Glutamatergic neuron (in vitro differentiated cells): ENCODE data around the gene ZBTB46. TPM values are rescaled to one million over a fixed set of nuclear protein-coding genes. Genes with fewer than 3 reads are reported as not detected.
A peak's percentile ranks its signal among the peaks of the same experiment; 100 is the strongest.

Source experiments
- DNase-seq: peaks from one replicate; pipeline ENCODE4 v3.0.0; 2022
- H3K27ac Mint-ChIP-seq: one replicate; pipeline ENCODE4 v1.8.0; 2020; ENCODE audit warnings: mild to moderate bottlenecking, mixed read lengths, inconsistent platforms; ENCODE audit not compliant: unreplicated experiment
- H3K27me3 Mint-ChIP-seq: one replicate; pipeline ENCODE4 v1.8.0; 2020; ENCODE audit warnings: mild to moderate bottlenecking, moderate library complexity, mixed read lengths, inconsistent platforms; ENCODE audit not compliant: unreplicated experiment
- H3K36me3 Mint-ChIP-seq: one replicate; pipeline ENCODE4 v1.8.0; 2020; ENCODE audit warnings: mild to moderate bottlenecking, mixed read lengths, inconsistent platforms; ENCODE audit not compliant: unreplicated experiment
- H3K4me1 Mint-ChIP-seq: one replicate; pipeline ENCODE4 v1.8.0; 2020; ENCODE audit warnings: mild to moderate bottlenecking, low read depth, mixed read lengths, inconsistent platforms; ENCODE audit not compliant: unreplicated experiment
- H3K4me3 Mint-ChIP-seq: one replicate; pipeline ENCODE4 v1.8.0; 2020; ENCODE audit warnings: mild to moderate bottlenecking, mixed read lengths, inconsistent platforms; ENCODE audit not compliant: unreplicated experiment
- H3K9me3 Mint-ChIP-seq: one replicate; pipeline ENCODE4 v1.8.0; 2020; ENCODE audit warnings: mild to moderate bottlenecking, moderate library complexity, mixed read lengths, inconsistent platforms; ENCODE audit not compliant: unreplicated experiment
- total RNA-seq: library from RNA; stranded (reverse); fragmentation: NEBNext Ultra II Directional; extraction: Animal tissue kit (Norgen Biotek cat#: 25700); gene quantifications from one replicate; pipeline ENCODE4 v1.2.1, GENCODE V29; 2021; ENCODE audit not compliant: unreplicated experiment
- TF ChIP-seq, protein P1 (sequence below): fragments of 200-600 bp; sonication (generic); IDR thresholded peaks from one replicate; pipeline ENCODE4 v1.5.0; 2021; ENCODE audit not compliant: partially characterized antibody, unreplicated experiment

ZBTB46 gene
- total RNA-seq, 1 donor from 2014 or later: 94.4 TPM

DNA sequence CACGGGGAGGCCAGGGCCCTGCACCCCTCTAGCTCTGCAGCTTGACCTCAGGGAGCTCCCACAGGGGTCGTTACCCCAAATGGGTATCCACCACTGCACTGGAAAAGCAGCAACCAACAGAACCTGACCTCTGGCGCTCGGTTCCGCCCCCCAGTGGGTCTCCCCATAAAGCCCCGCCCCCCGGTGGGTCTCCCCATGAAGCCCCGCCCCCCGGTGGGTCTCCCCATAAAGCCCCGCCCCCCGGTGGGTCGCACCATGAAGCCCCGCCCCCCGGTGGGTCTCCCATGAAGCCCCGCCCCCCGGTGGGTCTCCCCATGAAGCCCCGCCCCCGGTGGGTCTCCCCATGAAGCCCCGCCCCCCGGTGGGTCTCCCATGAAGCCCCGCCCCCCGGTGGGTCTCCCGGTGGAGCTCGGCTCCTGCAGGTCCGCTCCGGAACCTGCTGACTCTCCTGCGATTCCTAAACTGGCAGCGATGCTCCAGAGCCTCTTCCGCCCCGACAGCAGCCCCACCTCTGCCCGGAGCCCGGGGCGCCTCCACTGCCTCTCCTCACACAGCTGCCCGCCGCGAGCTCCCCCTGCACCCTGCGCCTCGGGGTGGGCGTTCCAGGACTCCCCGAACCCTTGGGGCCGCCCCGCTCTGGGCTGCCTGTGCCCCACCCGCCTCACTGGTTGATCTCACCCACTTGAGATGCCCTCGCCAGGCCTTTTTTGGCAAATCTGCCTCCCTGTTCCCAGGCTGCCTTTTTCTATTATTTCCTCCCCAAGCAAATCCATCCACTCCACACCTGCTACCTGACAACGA is 79.4 kb downstream of the ZBTB46 start:
- Mint-ChIP-seq H3K4me3 (no peak overlapping the region), H3K27ac (no peak overlapping the region), H3K36me3 (no peaks in the 10 kb centered on the region), H3K9me3 (peaks cover 20% of the 10 kb centered on the region), H3K4me1 (peaks cover 18% of the 10 kb centered on the region), H3K27me3 (peaks cover 11% of the 10 kb centered on the region)
- DNase-seq: no peak
- TF ChIP-seq, protein P1, sequence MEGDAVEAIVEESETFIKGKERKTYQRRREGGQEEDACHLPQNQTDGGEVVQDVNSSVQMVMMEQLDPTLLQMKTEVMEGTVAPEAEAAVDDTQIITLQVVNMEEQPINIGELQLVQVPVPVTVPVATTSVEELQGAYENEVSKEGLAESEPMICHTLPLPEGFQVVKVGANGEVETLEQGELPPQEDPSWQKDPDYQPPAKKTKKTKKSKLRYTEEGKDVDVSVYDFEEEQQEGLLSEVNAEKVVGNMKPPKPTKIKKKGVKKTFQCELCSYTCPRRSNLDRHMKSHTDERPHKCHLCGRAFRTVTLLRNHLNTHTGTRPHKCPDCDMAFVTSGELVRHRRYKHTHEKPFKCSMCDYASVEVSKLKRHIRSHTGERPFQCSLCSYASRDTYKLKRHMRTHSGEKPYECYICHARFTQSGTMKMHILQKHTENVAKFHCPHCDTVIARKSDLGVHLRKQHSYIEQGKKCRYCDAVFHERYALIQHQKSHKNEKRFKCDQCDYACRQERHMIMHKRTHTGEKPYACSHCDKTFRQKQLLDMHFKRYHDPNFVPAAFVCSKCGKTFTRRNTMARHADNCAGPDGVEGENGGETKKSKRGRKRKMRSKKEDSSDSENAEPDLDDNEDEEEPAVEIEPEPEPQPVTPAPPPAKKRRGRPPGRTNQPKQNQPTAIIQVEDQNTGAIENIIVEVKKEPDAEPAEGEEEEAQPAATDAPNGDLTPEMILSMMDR: no peak

DNA sequence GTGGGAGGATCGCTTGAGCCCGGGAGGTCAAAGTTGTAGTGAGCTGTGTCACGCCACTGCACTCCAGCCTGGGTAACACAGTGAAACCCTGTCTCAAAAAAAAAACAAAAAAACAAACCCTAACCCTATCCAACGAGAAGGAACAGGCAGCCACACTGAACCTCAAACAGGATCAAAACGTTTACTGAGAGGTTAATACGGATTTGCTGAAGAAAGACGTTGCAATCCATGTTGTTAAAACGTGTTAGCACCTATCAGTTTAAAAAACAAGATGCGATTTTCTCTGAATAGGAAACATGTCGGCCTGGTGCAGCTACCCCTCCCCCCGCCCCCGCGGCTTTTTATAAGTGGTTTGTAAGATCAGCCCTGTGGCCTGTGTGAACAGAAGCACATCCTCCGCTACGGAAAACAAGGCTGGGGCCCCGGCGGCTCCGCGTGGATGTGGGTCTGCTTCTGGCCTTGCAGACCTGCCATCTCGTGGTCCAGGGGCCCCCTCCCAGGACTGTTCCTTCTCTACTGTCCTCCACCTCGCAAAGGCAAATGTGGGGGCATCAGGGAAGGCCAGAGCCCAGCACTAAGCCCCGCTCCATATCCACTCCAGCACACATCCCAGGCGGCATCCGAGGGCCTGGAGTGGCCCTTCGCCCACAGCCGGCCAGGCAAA is 80.1 kb downstream of the ZBTB46 start:
- no peak for DNase-seq
- no peaks in the 10 kb centered on the region for H3K36me3 Mint-ChIP-seq

DNA sequence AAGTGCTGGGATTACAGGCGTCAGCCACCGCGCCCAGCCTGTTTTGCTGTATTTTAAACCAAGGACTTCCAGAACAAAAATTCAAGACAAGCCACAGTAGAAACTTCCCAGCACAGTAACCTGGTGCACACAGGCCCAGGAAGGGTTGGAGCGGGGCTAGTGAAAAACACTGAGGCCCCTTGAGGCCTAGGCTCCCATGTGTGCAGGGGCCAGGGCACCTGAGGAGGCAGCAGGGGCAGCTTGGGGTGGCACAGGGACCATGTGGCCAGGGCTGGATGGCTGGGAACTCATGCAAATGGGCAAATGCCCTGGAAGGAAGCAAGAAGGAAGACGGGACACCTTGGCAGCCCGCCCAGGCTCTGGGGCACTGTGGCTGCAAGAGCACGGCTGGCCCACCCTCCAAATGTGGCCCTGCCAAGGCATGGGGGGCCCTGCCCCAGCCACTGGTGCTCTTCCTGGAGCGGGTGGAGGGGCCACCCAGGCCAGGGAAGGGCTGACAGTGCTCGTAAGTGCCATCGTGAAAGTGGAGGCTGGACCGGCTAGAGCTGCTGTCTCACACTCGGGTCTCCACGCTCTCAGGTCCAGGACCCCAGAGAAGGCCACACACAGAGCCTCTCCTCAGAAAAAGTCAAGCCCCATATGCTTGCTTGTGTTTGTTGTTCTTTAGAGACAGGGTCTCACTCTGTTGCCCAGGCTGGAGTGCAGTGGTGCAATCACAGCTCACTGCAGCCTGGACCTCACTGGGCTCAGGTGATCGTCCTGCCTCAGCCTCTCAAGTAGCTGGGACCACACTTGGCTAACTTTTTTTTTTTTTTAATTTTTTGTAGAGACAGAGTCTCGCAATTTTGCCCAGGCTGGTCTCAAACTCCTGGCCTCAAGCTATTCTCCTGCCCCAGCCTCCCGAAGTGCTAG is 81.2 kb downstream of the ZBTB46 start:
- TF ChIP-seq, protein P1: no peak
- H3K36me3 Mint-ChIP-seq: no peaks in the 10 kb centered on the region
- no peak overlapping the region for H3K27ac Mint-ChIP-seq
- peaks cover 14% of the 10 kb centered on the region for H3K9me3 Mint-ChIP-seq
- H3K4me1 Mint-ChIP-seq: peaks cover 10% of the 10 kb centered on the region
- no peak overlapping the region for H3K4me3 Mint-ChIP-seq
- peaks cover 9% of the 10 kb centered on the region for H3K27me3 Mint-ChIP-seq
- no peak for DNase-seq

More for the DNA sequence above, 80.1 kb downstream of the ZBTB46 start:
- peaks cover 15% of the 10 kb centered on the region for H3K4me1 Mint-ChIP-seq
- peaks cover 11% of the 10 kb centered on the region for H3K27me3 Mint-ChIP-seq
- H3K27ac Mint-ChIP-seq: peak overlapping the region; percentile 12
- TF ChIP-seq, protein P1: no peak
- peaks cover 20% of the 10 kb centered on the region for H3K9me3 Mint-ChIP-seq
- no peak overlapping the region for H3K4me3 Mint-ChIP-seq

DNA sequence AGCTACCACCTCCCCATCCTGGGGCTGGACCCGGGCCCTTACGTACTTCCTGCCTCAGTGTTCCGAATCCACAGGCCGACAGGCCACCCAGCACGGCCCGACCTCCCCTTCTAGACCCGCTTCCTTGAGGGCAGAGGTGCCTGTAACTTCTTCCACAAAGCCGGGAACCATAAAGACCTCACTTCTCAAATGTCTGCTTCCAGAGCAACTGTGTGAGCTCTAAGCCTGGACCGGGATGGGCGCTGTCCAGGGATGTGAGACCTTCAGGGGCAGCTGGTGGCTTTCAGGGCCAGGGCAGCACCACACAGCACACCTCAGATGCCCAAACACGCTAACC is 82.2 kb downstream of the ZBTB46 start:
- Mint-ChIP-seq H3K4me3 (no peak overlapping the region), H3K36me3 (no peaks in the 10 kb centered on the region), H3K27me3 (peaks cover 10% of the 10 kb centered on the region), H3K27ac (peak overlapping the region; percentile 38), H3K4me1 (peaks cover 4% of the 10 kb centered on the region), H3K9me3 (peaks cover 14% of the 10 kb centered on the region)
- TF ChIP-seq, protein P1: no peak
- DNase-seq: no peak
